Neuron (in vitro differentiated cells): ENCODE measurements around the gene FOXP4.

ENCODE experiments used
- H2AFZ ChIP-seq: one replicate; pipeline ENCODE4 v1.6.1; 2013; ENCODE audit warnings: low read depth, mild to moderate bottlenecking, inconsistent platforms, low read length, moderate library complexity
- H3K27me3 ChIP-seq: one replicate; pipeline ENCODE4 v1.6.1; 2013; ENCODE audit warnings: low read length; ENCODE audit not compliant: insufficient read depth
- H3K36me3 ChIP-seq: one replicate; pipeline ENCODE4 v1.6.1; 2013; ENCODE audit warnings: low read length; ENCODE audit not compliant: insufficient read depth
- H3K4me1 ChIP-seq: one replicate; pipeline ENCODE4 v1.6.1; 2013; ENCODE audit warnings: low read length; ENCODE audit not compliant: insufficient read depth
- H3K4me3 ChIP-seq: 2 replicates; pipeline ENCODE4 v1.5.1; 2013; ENCODE audit warnings: mild to moderate bottlenecking, low read length, moderate library complexity
- H3K9me3 ChIP-seq: one replicate; pipeline ENCODE4 v1.6.1; 2013; ENCODE audit warnings: low read length

The FOXP4 gene, protein sequence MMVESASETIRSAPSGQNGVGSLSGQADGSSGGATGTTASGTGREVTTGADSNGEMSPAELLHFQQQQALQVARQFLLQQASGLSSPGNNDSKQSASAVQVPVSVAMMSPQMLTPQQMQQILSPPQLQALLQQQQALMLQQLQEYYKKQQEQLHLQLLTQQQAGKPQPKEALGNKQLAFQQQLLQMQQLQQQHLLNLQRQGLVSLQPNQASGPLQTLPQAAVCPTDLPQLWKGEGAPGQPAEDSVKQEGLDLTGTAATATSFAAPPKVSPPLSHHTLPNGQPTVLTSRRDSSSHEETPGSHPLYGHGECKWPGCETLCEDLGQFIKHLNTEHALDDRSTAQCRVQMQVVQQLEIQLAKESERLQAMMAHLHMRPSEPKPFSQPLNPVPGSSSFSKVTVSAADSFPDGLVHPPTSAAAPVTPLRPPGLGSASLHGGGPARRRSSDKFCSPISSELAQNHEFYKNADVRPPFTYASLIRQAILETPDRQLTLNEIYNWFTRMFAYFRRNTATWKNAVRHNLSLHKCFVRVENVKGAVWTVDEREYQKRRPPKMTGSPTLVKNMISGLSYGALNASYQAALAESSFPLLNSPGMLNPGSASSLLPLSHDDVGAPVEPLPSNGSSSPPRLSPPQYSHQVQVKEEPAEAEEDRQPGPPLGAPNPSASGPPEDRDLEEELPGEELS

GRCh38 chr6:41545703-41546474 lies at the start of gene FOXP4:
Gene FOXP4 (plus strand): TSS chr6:41546381. CDS start chr6:41565761, 19,380 bp downstream.
- Histone ChIP-seq H3K27me3 (no peaks in the 10 kb centered on the region), H3K9me3 (no peaks in the 10 kb centered on the region), H3K4me3 (peak within 1 kb of the TSS; percentile 99), H2AFZ (peak within 1 kb of the TSS; percentile 93), H3K36me3 (peaks cover 19% of the 10 kb centered on the region), H3K4me1 (peaks cover 45% of the 10 kb centered on the region)

GRCh38 chr6:41497573-41497972 lies 48.6 kb upstream of the FOXP4 start:
- H3K36me3 ChIP-seq = no peaks in the 10 kb centered on the region
- H3K9me3 ChIP-seq = no peaks in the 10 kb centered on the region
- H3K4me1 ChIP-seq = peaks cover 19% of the 10 kb centered on the region
- peaks cover 17% of the 10 kb centered on the region for H3K27me3 ChIP-seq
- H3K4me3 ChIP-seq = no peak overlapping the region
- no peak overlapping the region for H2AFZ ChIP-seq

GRCh38 chr6:41497994-41498393 lies 48.2 kb upstream of the FOXP4 start:
- H3K9me3 ChIP-seq = no peaks in the 10 kb centered on the region
- no peak overlapping the region for H3K4me3 ChIP-seq
- no peak overlapping the region for H2AFZ ChIP-seq
- no peaks in the 10 kb centered on the region for H3K36me3 ChIP-seq
- H3K27me3 ChIP-seq = peaks cover 19% of the 10 kb centered on the region
- peaks cover 22% of the 10 kb centered on the region for H3K4me1 ChIP-seq

GRCh38 chr6:41498968-41499599 lies 47.1 kb upstream of the FOXP4 start:
- H3K4me3 ChIP-seq = no peak overlapping the region
- H3K9me3 ChIP-seq = no peaks in the 10 kb centered on the region
- H3K4me1 ChIP-seq = peaks cover 29% of the 10 kb centered on the region
- H3K27me3 ChIP-seq = peaks cover 21% of the 10 kb centered on the region
- H2AFZ ChIP-seq = no peak overlapping the region
- H3K36me3 ChIP-seq = no peaks in the 10 kb centered on the region

GRCh38 chr6:41500561-41500960 lies 45.6 kb upstream of the FOXP4 start:
- Histone ChIP-seq H3K4me3 (no peak overlapping the region), H3K4me1 (peaks cover 25% of the 10 kb centered on the region), H3K27me3 (peaks cover 28% of the 10 kb centered on the region), H2AFZ (no peak overlapping the region), H3K9me3 (no peaks in the 10 kb centered on the region), H3K36me3 (no peaks in the 10 kb centered on the region)

DNA sequence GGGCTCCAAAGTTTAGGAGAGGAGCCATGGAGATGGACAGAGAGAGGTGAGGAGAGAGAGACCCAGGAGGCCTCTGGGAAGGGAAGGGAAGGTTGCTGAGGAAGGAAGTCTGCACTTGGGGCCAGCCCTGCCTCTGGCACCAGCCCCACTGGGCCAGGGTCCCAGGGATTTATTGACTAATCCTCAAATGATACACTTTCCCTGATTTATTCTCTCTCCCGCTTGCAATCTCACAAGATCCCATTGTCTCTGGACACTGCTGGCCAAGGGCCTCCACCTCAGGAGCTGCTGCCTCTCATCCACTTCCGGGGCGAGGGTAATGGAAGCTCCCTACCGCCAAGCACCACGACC lies 43.6 kb upstream of the FOXP4 start:
- H3K36me3 ChIP-seq = no peaks in the 10 kb centered on the region
- no peak overlapping the region for H2AFZ ChIP-seq
- H3K9me3 ChIP-seq = no peaks in the 10 kb centered on the region
- no peak overlapping the region for H3K4me3 ChIP-seq
- peaks cover 29% of the 10 kb centered on the region for H3K27me3 ChIP-seq
- peaks cover 26% of the 10 kb centered on the region for H3K4me1 ChIP-seq

DNA sequence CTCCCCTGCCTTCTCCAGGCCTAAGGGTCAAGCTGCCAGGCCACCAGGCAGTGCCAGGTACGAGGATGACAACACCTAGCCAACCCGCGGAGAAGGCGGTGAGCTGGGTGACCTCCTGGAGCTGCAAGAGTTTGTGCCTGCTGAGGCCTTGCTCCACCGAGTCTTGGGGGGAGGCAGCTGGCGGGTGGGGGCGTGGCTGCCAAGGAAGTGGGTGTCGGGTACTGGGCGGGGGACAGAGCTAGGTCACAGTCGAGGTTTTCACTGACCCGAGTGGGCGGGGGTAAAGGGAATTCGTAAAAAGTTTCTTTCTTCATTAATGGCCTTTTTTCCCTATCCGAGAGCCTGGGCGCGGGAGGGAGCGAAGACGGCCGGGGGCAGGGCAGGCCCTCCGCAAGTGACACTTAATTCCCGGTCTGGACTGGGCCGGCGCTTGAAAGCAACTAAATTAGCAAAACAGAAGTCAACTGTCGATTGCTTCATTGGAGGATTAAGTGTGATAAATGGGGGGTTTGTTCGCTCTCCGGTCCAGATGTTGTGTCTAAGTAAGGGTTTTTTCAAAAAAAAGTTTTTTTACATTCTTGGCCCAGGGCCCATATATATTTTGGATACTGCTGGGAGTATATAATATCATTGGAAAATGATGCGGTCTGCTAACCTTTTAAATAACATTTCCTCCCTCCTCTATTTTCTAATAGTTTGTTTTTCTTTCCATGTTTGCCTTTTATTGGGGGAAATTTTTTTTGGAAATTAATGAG lies 43.1 kb upstream of the FOXP4 start:
- Histone ChIP-seq H3K36me3 (no peaks in the 10 kb centered on the region), H3K27me3 (peaks cover 28% of the 10 kb centered on the region), H3K4me1 (peaks cover 26% of the 10 kb centered on the region), H3K4me3 (peak overlapping the region; percentile 25), H3K9me3 (no peaks in the 10 kb centered on the region), H2AFZ (no peak overlapping the region)

GRCh38 chr6:41503827-41504465 lies 42.2 kb upstream of the FOXP4 start:
- Histone ChIP-seq H3K36me3 (no peaks in the 10 kb centered on the region), H2AFZ (peak overlapping the region; percentile 1), H3K4me1 (peaks cover 26% of the 10 kb centered on the region), H3K4me3 (peak overlapping the region; percentile 25), H3K27me3 (peaks cover 27% of the 10 kb centered on the region), H3K9me3 (no peaks in the 10 kb centered on the region)

- peak overlapping the region; percentile 29 for H3K4me3 ChIP-seq
- no peaks in the 10 kb centered on the region for H3K9me3 ChIP-seq
- H3K4me1 ChIP-seq = peaks cover 26% of the 10 kb centered on the region
- no peaks in the 10 kb centered on the region for H3K36me3 ChIP-seq
- peaks cover 33% of the 10 kb centered on the region for H3K27me3 ChIP-seq
- peak overlapping the region; percentile 15 for H2AFZ ChIP-seq
Observed at GRCh38 chr6:41504466-41505121, 41.6 kb upstream of the FOXP4 start.

DNA sequence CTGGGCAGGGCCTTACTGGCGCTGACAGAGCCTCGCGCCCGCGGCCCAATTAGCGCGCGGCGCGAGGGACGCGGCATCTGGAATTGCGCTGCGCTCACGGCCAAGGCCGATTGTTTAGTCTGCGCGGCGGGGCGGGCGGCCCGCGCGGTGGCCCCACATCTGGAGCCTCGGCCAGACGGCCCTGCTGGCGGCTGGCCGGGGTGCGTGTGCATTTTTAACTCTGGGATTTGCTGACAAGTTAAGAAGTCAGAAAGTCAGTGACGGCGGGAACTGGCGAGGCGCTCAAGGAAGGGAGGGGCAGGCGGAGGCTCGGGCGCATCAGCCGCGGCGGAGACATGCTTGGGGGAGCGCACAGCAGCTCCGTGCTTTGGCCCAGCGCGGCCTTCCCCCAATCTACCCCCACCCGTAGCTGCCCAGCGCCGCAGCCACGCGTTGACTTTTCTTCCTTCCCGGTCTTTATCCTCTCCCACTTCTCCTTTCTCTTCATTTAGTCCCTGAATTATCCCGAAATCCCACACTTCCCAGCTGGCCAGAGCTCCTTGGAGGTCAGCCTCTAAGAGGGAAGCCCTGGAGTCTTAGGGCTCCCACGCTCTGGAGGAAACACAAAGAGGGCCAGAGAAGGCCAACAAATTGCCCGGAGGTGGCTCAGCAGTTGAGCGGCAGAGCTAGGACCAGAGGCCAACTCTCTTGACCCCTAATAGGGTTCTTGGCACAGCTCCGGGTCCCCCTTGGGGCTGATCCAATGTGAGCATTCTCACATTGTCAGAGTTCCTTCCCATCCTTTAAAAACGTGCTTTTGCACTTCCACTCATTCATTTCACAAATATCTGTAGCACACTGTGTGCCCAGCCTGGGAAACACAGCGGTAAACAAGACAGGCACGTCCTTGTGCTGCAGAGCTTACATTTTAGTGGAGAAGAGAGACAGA lies 40.8 kb upstream of the FOXP4 start:
- peak overlapping the region; percentile 29 for H3K4me3 ChIP-seq
- peak overlapping the region; percentile 15 for H2AFZ ChIP-seq
- H3K36me3 ChIP-seq = no peaks in the 10 kb centered on the region
- peaks cover 33% of the 10 kb centered on the region for H3K27me3 ChIP-seq
- no peaks in the 10 kb centered on the region for H3K9me3 ChIP-seq
- H3K4me1 ChIP-seq = peaks cover 26% of the 10 kb centered on the region

DNA sequence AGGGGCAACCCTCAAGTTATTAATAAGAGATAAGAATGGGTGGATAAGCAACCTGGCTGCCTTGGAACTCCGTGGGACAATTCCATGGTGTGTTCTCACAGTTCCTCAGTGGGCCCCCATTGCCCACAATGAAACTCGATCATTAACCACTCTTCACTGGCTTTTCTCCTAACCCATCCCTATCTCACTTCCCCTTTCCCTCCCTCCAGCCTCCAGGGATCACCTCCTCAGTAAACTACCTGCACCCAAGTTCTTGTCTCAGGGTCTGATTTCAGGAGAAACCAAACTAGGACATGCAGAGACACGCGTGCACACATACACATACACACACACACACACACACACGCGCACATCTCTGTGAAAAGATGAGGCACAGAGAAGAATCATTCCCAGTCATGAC lies 37.7 kb upstream of the FOXP4 start:
- H3K9me3 ChIP-seq = no peaks in the 10 kb centered on the region
- no peaks in the 10 kb centered on the region for H3K36me3 ChIP-seq
- H3K27me3 ChIP-seq = peaks cover 24% of the 10 kb centered on the region
- H3K4me1 ChIP-seq = peaks cover 16% of the 10 kb centered on the region
- no peak overlapping the region for H3K4me3 ChIP-seq
- no peak overlapping the region for H2AFZ ChIP-seq
